HG02885 (cell line): Measurements from ENCODE around the gene NSUN2.

Source experiments
- ATAC-seq: cut with Tn5 transposase; IDR thresholded peaks from one replicate; pipeline ENCODE4 v1.9.1; 2021; ENCODE audit warnings: mild to moderate bottlenecking; ENCODE audit not compliant: unreplicated experiment, poor library complexity

NSUN2 gene

DNA sequence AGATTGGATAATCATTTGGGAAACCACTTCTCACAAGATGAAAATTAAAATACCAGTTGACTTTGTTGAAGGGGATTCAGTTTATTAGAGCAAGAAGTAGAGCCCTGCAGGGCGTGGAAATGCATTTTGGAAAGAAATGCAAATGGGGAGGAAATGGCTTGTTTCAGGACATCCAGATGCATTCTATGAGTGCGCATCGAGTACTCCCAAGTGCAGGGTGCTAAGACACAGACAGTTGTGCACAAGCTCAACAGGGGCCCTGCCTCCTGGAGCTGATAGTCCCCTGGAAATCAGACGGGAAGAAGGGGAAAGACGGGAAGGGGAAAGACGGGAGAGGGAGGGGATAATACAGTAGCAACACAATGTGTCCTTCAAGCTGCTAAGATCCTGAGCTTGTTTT, 64.0 kb downstream of the NSUN2 start:
- ATAC-seq = no peak

DNA sequence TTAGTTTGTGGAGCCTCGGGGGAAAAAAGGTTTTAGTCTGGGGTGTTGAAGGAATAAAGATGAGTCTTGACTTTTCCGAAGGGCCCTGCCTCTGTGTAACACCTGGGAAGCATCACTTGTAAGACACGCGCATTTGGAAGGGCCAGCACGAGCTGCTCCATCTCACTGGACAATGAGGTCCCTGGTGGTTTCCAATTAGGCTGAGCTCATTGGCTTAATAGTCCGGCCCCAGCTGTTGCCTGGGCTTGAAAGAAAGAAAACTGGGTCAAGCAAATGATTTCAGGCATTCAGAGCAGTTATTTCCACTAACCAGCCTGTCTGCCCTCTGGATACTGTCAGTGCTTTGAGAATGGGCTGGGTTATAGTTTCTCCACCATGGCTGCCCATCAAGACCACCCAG, 64.5 kb downstream of the NSUN2 start:
- ATAC-seq = no peak

DNA sequence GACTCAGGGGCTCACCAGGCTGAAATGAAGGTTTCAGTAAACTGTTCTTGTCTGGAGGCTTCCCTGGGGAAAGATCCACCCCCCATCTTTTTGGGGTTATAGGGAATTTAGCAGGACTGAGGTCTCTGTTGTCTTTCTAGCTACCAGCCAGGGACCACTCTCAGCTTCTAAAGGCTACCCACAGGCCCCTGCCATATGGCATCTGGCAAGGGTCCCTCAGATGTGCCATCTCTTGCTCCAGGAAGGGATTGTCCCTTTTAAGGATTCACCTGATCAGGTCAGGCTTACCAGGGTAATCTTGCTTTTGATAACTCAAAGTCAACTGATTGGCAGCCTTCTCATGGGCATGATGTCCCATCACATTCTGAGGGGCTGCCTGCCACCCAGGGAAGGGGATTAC, 65.0 kb downstream of the NSUN2 start:
- ATAC-seq = no peak

DNA sequence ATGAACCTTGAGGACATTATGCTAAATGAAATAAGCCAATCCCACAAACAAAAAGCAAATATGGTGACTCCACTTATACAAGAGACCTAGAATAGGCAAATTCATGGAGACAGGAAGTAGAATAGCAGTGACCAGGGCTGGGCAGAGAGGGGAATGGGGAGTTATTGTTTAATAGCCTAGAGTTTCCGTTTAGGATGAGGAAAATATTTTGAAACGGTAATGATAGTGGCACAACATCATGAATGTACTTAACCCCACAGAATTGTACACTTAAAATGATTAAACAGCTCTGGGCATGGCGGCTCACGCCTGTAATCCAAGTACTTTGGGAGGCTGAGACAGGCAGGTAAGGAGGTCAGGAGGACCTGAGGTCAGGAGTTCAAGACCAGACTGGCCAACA, 65.8 kb downstream of the NSUN2 start:
- ATAC-seq = no peak

DNA sequence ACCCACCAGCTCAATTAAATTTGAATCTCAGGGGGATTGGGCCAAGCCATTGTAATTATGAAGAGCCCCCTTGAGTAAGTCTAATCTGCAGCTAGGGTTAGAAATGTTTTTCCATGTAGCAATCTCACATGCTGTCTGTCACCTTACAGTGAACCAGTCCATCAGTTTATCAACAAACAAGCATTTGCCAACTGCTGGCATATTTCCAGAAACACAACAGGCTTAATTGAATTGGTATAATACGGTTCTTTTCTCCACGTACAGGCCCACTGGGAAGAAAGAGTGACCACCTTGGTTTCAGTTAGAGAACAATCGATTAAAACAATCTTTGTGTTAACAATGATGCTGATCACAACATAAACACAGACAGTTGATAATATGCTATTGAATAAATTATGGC, 67.4 kb downstream of the NSUN2 start:
- ATAC-seq = no peak

DNA sequence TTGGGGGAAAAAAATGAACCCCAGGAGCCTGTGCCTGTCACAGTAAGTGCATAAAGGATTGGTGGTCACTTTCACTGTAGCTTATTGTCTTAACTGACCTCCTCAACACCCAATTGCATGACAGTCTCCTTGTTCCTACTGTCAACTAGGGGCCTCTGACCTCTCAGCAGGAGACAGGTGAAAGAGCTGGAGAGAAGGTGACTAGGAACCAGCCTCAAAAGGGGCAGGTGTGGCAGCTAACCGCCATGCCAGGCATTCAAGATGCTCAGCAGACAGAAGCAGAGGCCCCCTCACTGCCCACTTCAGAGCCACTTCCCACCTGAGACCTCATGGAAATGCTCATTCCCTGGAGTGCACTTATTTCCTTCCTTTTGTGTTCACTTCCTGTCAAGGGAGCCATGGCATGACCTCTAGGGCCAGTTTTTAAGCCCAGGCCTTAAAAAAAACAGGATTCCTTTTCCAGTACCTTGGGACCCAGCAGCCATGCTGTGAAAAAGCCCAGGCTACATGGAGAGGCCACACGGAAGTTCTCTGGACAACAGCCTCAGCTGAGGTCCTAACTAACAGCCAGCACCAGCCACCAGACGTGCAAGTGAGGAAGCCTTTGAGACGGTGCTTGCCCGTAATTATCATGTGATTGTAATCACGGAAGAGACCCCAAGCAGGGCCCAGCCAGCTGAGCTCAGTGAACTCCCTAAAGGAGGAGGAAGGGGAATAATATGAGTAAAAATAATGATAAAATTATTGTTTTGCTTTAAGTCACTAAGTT, 74.9 kb downstream of the NSUN2 start:
- no peak for ATAC-seq

DNA sequence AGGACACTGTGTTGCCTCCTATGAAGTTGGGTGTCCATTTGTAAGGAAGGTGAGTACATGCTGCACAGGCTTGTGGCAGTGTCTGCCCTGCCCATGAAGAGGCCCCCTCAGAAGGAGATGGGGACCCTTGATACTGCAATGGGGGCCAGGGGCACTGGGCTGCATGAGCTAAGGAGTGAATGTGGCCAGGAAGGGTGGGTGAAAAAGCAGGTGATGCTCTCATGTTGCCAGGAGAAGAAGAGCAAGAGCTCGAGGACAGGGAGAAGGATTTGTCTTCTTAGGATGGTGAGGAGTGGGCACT, 76.1 kb downstream of the NSUN2 start:
- ATAC-seq = no peak

DNA sequence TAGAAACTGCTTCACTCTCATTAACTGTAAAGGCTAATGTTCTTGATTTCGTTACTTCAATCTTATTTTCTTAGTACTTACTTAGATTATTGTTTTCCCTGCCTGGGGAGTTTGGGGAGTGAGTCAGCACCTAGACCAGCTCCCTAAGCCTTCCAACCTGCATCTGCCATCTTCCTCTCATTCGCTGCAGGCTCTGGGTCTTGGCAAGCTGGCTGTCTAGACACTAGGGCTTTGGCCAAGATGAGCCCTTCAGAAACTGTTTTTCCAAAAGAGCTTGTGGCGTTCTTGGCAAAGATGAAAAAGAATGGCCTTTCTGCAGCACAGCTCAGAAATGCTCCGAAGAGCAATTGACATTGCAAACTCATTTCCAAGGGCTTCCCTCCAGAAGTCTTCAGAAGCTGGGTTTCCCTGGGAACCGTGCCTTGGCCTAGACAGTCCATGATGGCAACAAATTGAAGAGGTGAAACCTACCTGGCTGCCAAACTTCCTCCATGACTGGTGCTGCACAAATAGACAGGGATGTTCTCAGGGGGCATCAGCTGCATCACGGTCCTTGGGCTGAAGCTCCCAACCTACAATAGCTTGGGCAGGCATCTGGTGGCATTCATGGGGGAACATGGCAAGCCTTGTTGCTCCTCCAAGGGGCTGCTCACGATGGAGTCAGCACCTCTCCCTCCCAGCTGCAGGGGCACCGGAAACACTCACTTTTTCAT, 76.6 kb downstream of the NSUN2 start:
- ATAC-seq = no peak

DNA sequence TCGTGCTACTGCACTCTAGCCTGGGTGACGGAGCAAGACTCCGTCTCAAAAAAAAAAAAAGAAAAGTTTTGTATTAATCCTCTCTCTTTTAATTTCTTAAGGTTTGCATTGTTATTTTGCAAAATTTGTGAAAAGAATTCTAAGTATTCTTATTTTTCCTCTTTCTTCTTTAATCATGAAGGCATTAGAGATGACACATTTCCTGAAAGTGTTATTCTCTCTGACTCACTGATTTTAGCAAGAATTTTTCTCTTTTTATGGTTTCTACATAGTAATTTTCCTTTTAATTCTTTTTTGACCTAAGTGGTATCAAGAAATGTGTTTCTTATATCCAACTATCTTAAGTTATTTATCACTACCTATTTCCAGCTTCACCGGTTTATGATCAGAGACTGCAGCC, 78.0 kb downstream of the NSUN2 start:
- no peak for ATAC-seq

DNA sequence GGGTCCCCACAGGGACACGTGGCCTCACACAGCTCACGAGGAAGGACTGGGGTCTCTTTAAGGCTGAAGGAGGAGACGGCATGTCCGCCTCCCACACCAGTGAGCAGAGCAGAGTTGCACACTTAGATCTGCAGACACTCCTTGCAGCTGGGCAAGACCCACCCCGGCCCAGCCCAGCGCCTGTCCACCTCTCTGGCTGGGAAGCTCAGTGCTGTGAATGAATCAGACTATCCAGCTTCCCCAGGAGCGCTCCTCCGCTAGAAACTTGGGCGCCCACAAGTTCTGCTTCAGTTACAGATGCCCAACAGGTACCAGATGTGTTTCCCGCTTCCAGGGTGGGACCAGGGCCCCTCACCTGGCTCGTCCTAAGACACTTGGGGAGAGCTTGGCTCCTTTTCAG, 78.9 kb downstream of the NSUN2 start:
- no peak for ATAC-seq

DNA sequence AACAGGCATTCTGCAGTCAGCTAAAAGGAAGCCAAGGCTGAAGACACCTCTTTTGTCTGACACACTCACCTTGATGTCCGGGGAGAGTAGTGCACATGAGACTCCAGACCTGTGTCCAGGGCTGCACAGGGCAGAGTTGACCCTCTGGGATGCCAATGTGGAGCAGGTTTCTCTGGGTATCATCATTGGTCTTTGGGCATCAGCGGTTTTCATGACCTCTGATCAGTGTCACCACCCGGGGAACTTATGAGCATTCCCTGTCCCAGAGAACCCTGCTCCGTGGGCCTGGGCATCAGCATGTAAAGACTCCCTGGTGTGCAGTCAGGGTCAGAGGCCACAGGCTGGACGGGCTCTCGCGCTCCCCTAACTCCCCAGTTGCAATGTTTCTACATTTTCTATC, 80.2 kb downstream of the NSUN2 start:
- ATAC-seq = no peak

DNA sequence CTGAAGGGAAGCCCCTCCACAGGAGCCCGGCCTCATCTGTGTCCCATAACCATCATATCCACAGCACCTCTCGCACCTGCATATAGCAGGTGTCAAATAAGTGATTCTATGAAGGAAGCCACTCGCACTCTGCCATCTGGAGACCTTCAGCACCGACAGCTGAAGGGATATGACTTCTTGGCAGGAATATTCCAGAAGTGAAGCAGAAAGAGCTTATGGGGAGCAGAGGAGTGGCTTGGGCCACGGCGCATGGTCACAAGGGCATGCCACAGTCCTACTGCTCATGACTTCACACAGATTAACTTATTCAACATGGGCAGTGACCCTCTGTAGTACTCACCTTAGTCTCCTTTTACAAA, 80.9 kb downstream of the NSUN2 start:
- ATAC-seq = no peak

DNA sequence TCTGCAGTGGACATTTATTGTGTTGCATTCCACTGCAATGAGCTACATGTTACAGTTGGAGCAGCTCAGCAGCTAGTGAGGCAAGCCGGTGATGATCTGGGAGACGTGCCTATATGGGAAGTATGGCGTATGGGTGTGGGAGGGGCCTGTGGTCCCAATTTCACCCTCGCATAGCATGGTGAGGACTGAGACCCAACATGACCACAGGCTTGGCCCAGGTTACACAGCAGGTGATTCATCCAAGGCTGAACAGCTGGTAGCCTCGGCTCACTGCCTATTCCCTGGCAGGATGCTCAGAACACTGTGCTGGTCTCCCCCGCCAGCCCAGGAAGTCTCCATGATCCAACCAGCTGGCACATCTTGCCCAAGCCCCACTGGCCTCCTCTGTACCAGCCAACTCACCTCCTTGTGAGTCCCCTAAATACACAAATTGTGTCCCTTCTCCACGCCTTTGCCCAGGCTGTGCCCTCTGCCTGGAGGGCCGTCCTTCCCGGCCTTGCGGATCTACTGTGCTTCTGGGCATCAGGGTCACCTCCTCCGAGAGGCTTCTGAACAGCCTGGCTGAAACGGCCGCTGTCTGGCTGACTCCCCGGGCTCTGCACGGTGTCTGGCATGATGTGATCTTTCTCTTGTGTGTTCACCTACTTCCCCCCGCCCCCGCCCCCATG, 81.4 kb downstream of the NSUN2 start:
- ATAC-seq = no peak

DNA sequence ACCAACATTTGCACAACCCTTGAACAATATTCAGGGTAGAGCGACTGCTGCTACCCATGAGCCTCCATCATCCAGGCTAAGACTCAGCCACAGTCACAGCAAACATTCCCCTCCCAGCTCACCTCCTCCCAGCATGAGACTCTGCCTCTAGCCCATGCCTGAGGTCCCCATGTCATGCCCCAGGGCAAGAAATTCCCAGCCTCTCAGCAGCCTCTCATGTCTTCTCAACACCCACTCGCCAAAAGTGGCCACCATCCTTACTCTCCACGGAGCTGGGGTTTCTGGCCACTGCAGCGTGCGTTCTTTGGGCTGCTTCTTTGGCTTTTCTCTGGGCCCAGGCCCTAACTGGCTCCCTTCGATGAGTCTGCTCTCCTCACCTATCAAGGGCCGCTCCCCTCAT, 82.2 kb downstream of the NSUN2 start:
- ATAC-seq = no peak
